ENCODE results near the gene ERI3. TPM values are rescaled to one million over a fixed set of nuclear protein-coding genes. Genes with fewer than 3 reads are reported as not detected.

The ERI3 gene
- total and polyA plus RNA-seq, 2 donors from 2014 or later = 60.4 to 126 TPM

- intact Hi-C loops (cut with DNase I) = no loop called here
- TF ChIP-seq CTCF (IDR thresholded peaks at IDR 0.05; ENCODE audit: borderline replicate concordance, extremely low read depth, insufficient read depth) = no peak
- H3K4me1 ChIP-seq (ENCODE audit: control insufficient read depth in 2 of 3, insufficient read depth in 2 of 3, low read depth in 1 of 3, low read length in 3 of 3) = peaks cover 3 to 20% (median 6%) of the 10 kb centered on the region in 3 donors
- peaks cover 0 to 4% (median 0%) of the 10 kb centered on the region in 3 donors for H3K36me3 ChIP-seq (ENCODE audit: control insufficient read depth in 2 of 3, insufficient read depth in 3 of 3, low read length in 3 of 3)
- H3K9me3 ChIP-seq (ENCODE audit: control insufficient read depth in 2 of 3, insufficient read depth in 1 of 3, low read length in 3 of 3) = no peaks in the 10 kb centered on the region
- H3K9ac ChIP-seq (ENCODE audit: low read length in 3 of 3) = no peak overlapping the region
- H3K4me3 ChIP-seq (ENCODE audit: low read length in 3 of 3) = no peak overlapping the region
- H3K27me3 ChIP-seq (ENCODE audit: control insufficient read depth, insufficient read depth, low read length) = no peaks in the 10 kb centered on the region
- no peak overlapping the region for H3K27ac ChIP-seq (ENCODE audit: low read depth in 2 of 2, low read length in 2 of 2)
- DNase-seq (no peak), FAIRE-seq (no peak)
Observed at GRCh38 chr1:44346878-44347277, 8.2 kb downstream of the ERI3 start.

GRCh38 chr1:44346184-44346583, 8.9 kb downstream of the ERI3 start:
- no peak for FAIRE-seq
- Histone ChIP-seq H3K9ac (ENCODE audit: low read length in 3 of 3) (no peak overlapping the region), H3K4me3 (ENCODE audit: low read length in 3 of 3) (no peak overlapping the region), H3K27ac (ENCODE audit: low read depth in 2 of 2, low read length in 2 of 2) (no peak overlapping the region), H3K36me3 (ENCODE audit: control insufficient read depth in 2 of 3, insufficient read depth in 3 of 3, low read length in 3 of 3) (peaks cover 0 to 4% (median 0%) of the 10 kb centered on the region in 3 donors), H3K9me3 (ENCODE audit: control insufficient read depth in 2 of 3, insufficient read depth in 1 of 3, low read length in 3 of 3) (no peaks in the 10 kb centered on the region), H3K27me3 (ENCODE audit: control insufficient read depth, insufficient read depth, low read length) (no peaks in the 10 kb centered on the region), H3K4me1 (ENCODE audit: control insufficient read depth in 2 of 3, insufficient read depth in 2 of 3, low read depth in 1 of 3, low read length in 3 of 3) (peaks cover 3 to 20% (median 6%) of the 10 kb centered on the region in 3 donors)
- peak in 1 of 5 donors; percentile 47 for DNase-seq
- intact Hi-C loops (cut with DNase I) = no loop called here
- TF ChIP-seq CTCF (IDR thresholded peaks at IDR 0.05; ENCODE audit: borderline replicate concordance, extremely low read depth, insufficient read depth) = no peak

- no peak for TF ChIP-seq CTCF (IDR thresholded peaks at IDR 0.05; ENCODE audit: borderline replicate concordance, extremely low read depth, insufficient read depth)
- intact Hi-C loops (cut with DNase I) = no loop called here
- Histone ChIP-seq H3K27me3 (ENCODE audit: control insufficient read depth, insufficient read depth, low read length) (no peaks in the 10 kb centered on the region), H3K27ac (ENCODE audit: low read depth in 2 of 2, low read length in 2 of 2) (no peak overlapping the region), H3K36me3 (ENCODE audit: control insufficient read depth in 2 of 3, insufficient read depth in 3 of 3, low read length in 3 of 3) (peaks cover 0 to 4% (median 0%) of the 10 kb centered on the region in 3 donors), H3K4me3 (ENCODE audit: low read length in 3 of 3) (no peak overlapping the region), H3K9ac (ENCODE audit: low read length in 3 of 3) (no peak overlapping the region), H3K4me1 (ENCODE audit: control insufficient read depth in 2 of 3, insufficient read depth in 2 of 3, low read depth in 1 of 3, low read length in 3 of 3) (peaks cover 3 to 20% (median 6%) of the 10 kb centered on the region in 3 donors), H3K9me3 (ENCODE audit: control insufficient read depth in 2 of 3, insufficient read depth in 1 of 3, low read length in 3 of 3) (no peaks in the 10 kb centered on the region)
- FAIRE-seq (no peak), DNase-seq (no peak)
Observed at GRCh38 chr1:44345187-44345775, 9.8 kb downstream of the ERI3 start.

Data from kidney (tissue), 14 donors.